Measurements from ENCODE around the gene AP4M1.

- TF ChIP-seq, protein P1, sequence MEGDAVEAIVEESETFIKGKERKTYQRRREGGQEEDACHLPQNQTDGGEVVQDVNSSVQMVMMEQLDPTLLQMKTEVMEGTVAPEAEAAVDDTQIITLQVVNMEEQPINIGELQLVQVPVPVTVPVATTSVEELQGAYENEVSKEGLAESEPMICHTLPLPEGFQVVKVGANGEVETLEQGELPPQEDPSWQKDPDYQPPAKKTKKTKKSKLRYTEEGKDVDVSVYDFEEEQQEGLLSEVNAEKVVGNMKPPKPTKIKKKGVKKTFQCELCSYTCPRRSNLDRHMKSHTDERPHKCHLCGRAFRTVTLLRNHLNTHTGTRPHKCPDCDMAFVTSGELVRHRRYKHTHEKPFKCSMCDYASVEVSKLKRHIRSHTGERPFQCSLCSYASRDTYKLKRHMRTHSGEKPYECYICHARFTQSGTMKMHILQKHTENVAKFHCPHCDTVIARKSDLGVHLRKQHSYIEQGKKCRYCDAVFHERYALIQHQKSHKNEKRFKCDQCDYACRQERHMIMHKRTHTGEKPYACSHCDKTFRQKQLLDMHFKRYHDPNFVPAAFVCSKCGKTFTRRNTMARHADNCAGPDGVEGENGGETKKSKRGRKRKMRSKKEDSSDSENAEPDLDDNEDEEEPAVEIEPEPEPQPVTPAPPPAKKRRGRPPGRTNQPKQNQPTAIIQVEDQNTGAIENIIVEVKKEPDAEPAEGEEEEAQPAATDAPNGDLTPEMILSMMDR (conservative IDR thresholded peaks at IDR 0.05; ENCODE audit: low read length): no peak
- TF ChIP-seq EZH2phosphoT487 (IDR thresholded peaks at IDR 0.05; ENCODE audit: borderline replicate concordance, low read depth, low read length): no peak
Observed at GRCh38 chr7:100147278-100147677, 45.8 kb downstream of the AP4M1 start.

All from OCI-LY7 (cell line).